Measurements from ENCODE around the gene WDR48.

DNA sequence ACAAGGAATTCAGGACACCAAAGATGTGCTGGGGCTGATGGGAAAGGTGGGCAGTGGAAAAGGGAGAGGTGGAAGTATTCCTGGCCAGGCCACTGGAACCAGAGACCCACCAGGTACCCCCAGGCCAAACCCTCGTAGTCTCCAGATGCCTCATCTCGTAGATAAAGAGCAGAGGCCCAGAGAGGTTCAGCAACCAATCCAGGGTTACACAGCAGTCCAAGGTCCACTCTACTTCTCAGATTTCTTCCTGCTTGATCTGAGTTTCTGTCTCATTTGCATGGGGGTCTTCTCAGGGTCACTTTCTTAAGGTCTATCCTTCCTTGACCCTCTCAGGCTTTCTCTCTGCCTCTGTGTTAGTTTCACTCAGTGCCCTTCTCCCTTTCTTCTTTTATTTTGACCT, 60.7 kb downstream of the WDR48 start:
- TF ChIP-seq EZH2 (IDR thresholded peaks at IDR 0.05; ENCODE audit: borderline replicate concordance, insufficient read depth, low read length, poor library complexity, severe bottlenecking) = no peak
- TF ChIP-seq TAF1 (IDR thresholded peaks at IDR 0.05; ENCODE audit: low read depth) = no peak
- no peak for TF ChIP-seq POLR2AphosphoS5 (IDR thresholded peaks at IDR 0.05)

Data from neural cell (in vitro differentiated cells).